Ovary (tissue), 9 donors: ENCODE data around the gene TMTC2. TPM values are rescaled to one million over a fixed set of nuclear protein-coding genes. Genes with fewer than 3 reads are reported as not detected.

Source experiments
- DNase-seq, 5 donors: peaks; one replicate each; pipeline ENCODE4 v3.0.0-alpha.2; 2019 to 2020
- H3K27ac ChIP-seq, 2 donors: fragments of 200-600 bp; one replicate each; pipeline versions ENCODE4 v1.5.1 to v1.8.0; 2019 to 2022
- H3K27me3 ChIP-seq: fragments of 200-600 bp; one replicate; pipeline ENCODE4 v1.8.0; 2022
- H3K36me3 ChIP-seq: fragments of 200-600 bp; sonication (generic); one replicate; pipeline ENCODE4 v1.5.1; 2019
- H3K4me1 ChIP-seq: one replicate; pipeline ENCODE4 v1.8.1; 2013; ENCODE audit warnings: mild to moderate bottlenecking, moderate library complexity; ENCODE audit not compliant: insufficient read depth
- H3K4me3 ChIP-seq: fragments of 200-600 bp; sonication (generic); one replicate; pipeline ENCODE4 v1.5.1; 2017
- H3K9me3 ChIP-seq, 2 donors: fragments of 200-600 bp in 1 of 2; sonication (generic) in 1 of 2; one replicate each; pipeline versions ENCODE4 v1.5.1 to v1.8.1; 2013 to 2019; ENCODE audit warnings: mild to moderate bottlenecking in 1 of 2, moderate library complexity in 1 of 2
- CTCF ChIP-seq, 3 donors: fragments of 450-650 bp in 2 of 3; fragments of 200-600 bp in 1 of 3; IDR thresholded peaks; one replicate each; pipeline versions ENCODE4 v1.5.1 to v1.8.0; 2016 to 2022; ENCODE audit warnings: antibody characterized with exemption in 3 of 3, mild to moderate bottlenecking in 1 of 3
- EP300 ChIP-seq: sonication (generic); formaldehyde crosslinking; IDR thresholded peaks from one replicate; pipeline ENCODE4 v1.6.1; 2017; ENCODE audit warnings: antibody characterized with exemption
- POLR2A ChIP-seq: fragments of 450-650 bp; IDR thresholded peaks from one replicate; pipeline ENCODE4 v1.6.1; 2017; ENCODE audit warnings: antibody characterized with exemption, mild to moderate bottlenecking, moderate library complexity
- WGBS, 3 donors: extraction: QIAGEN DNeasy Blood & Tissue Kit in 1 of 3; methylation state at CpG; one replicate each; pipeline versions ENCODE4 v1.1.5 to v1.1.7; 2013 to 2017; 5-methylcytosine and 5-hydroxymethylcytosine counted together
- intact Hi-C, 4 donors: fragments of 100-400 bp; cut with DNase I; formaldehyde crosslinking; loops; one replicate each; pipeline versions ENCODE4 v1.11.0 to v1.15.1; 2022 to 2023
- polyA plus RNA-seq, 2 donors: library from polyadenylated mRNA; stranded (reverse); fragments of 200-250 nt in 1 of 2; fragments of 350-450 nt in 1 of 2; fragmentation: Illumina TruSeq in 1 of 2; extraction: RNeasy Lipid Tissue Mini Kit (QIAGEN cat#74804) in 1 of 2; gene quantifications; one replicate each; pipeline ENCODE4 v1.2.3, GENCODE V29; 2013 to 2014
- total RNA-seq, 7 donors: library from RNA; depleted of rRNA in 2 of 7; stranded (reverse); fragments of >200 nt in 2 of 7; fragmentation: NEBNext Ultra II Directional in 3 of 7; extraction: Animal tissue kit (Norgen Biotek cat#: 25700) in 3 of 7; gene quantifications; one replicate each; pipeline versions ENCODE4 v1.1.0 to v1.2.4, GENCODE V29; 2016 to 2023
- donor health status: DM: no; HTN: no; CAD: no; lungs with moderate emphysema.
- donor health status: DM: no; HTN: no; CAD: no.
- donor health status: Bipolar disorder and iron deficiency.
- donor health status: DM: yes; HTN: yes; CAD: no.
- donor health status: DM: no; HTN: no; CAD: no.
- donor health status: DM: yes; HTN: yes; CAD: no.

The TMTC2 gene
- total and polyA plus RNA-seq, 9 donors: 2.0 to 22.6 (median 5.6) TPM

GRCh38 chr12:82789674-82790073 lies 103.0 kb downstream of the TMTC2 start:
- DNase-seq: no peak
- intact Hi-C loops: no loop called here
- no peaks in the 10 kb centered on the region for H3K9me3 ChIP-seq
- no peak overlapping the region for H3K4me3 ChIP-seq
- TF ChIP-seq EP300: no peak
- H3K36me3 ChIP-seq: no peaks in the 10 kb centered on the region
- no peaks in the 10 kb centered on the region for H3K27me3 ChIP-seq
- no peak overlapping the region for H3K27ac ChIP-seq
- no peaks in the 10 kb centered on the region for H3K4me1 ChIP-seq

GRCh38 chr12:82793751-82794281 lies 107.1 kb downstream of the TMTC2 start:
- Histone ChIP-seq H3K27me3 (no peaks in the 10 kb centered on the region), H3K27ac (no peak overlapping the region), H3K4me1 (no peaks in the 10 kb centered on the region), H3K4me3 (no peak overlapping the region), H3K36me3 (no peaks in the 10 kb centered on the region), H3K9me3 (no peaks in the 10 kb centered on the region)
- TF ChIP-seq EP300 (no peak), POLR2A (no peak), CTCF (IDR thresholded peaks at IDR 0.05) (no peak)
- no peak for DNase-seq
- WGBS, 3 donors: 68 to 74% (median 70%) methylated on average over 8 of the region's 8 CpGs
- intact Hi-C loops: no loop called here

GRCh38 chr12:82797480-82797879 lies 110.8 kb downstream of the TMTC2 start:
- DNase-seq: no peak

GRCh38 chr12:82800185-82800584 lies 113.5 kb downstream of the TMTC2 start:
- no peak for TF ChIP-seq POLR2A
- TF ChIP-seq EP300: no peak
- no peak for TF ChIP-seq CTCF (IDR thresholded peaks at IDR 0.05)
- Histone ChIP-seq H3K36me3 (no peaks in the 10 kb centered on the region), H3K4me1 (no peaks in the 10 kb centered on the region), H3K4me3 (no peak overlapping the region), H3K9me3 (no peaks in the 10 kb centered on the region), H3K27ac (no peak overlapping the region), H3K27me3 (no peaks in the 10 kb centered on the region)
- no peak for DNase-seq
- 85 to 91% (median 86%) methylated on average over 2 of the region's 2 CpGs for WGBS, 3 donors
- intact Hi-C loops: no loop called here

More at GRCh38 chr12:82797480-82797879, 110.8 kb downstream of the TMTC2 start:
- intact Hi-C loops: no loop called here
- TF ChIP-seq CTCF (IDR thresholded peaks at IDR 0.05) (no peak), EP300 (no peak), POLR2A (no peak)
- 90 to 94% (median 94%) methylated on average over 4 of the region's 4 CpGs for WGBS, 3 donors
- H3K27ac ChIP-seq: no peak overlapping the region
- no peaks in the 10 kb centered on the region for H3K27me3 ChIP-seq
- no peak overlapping the region for H3K4me3 ChIP-seq
- no peaks in the 10 kb centered on the region for H3K36me3 ChIP-seq
- no peaks in the 10 kb centered on the region for H3K9me3 ChIP-seq
- H3K4me1 ChIP-seq: no peaks in the 10 kb centered on the region

GRCh38 chr12:82801951-82802610 lies 115.4 kb downstream of the TMTC2 start:
- intact Hi-C loops: no loop called here
- TF ChIP-seq POLR2A (no peak), EP300 (no peak), CTCF (IDR thresholded peaks at IDR 0.05) (no peak)

More at GRCh38 chr12:82801951-82802610, 115.4 kb downstream of the TMTC2 start:
- Histone ChIP-seq H3K27ac (no peak overlapping the region), H3K9me3 (no peaks in the 10 kb centered on the region), H3K4me3 (no peak overlapping the region), H3K36me3 (no peaks in the 10 kb centered on the region), H3K27me3 (no peaks in the 10 kb centered on the region), H3K4me1 (no peaks in the 10 kb centered on the region)
- 94 to 96% (median 96%) methylated on average over 27 of the region's 27 CpGs for WGBS, 3 donors
- DNase-seq: no peak
